Measurements from ENCODE around the gene GUCD1. TPM values are rescaled to one million over a fixed set of nuclear protein-coding genes. Genes with fewer than 3 reads are reported as not detected.

GUCD1 gene
- total and polyA plus RNA-seq, 2 of the 13 experiments (the other 11 are each of a cell fraction or from before 2014, with no cell fraction given) = 128 to 245 TPM

GRCh38 chr22:24550028-24550901 lies 4.7 kb downstream of the GUCD1 start (continued):
- TF ChIP-seq HOMEZ (CRISPR knock-in tag; IDR thresholded peaks at IDR 0.05; ENCODE audit: low read depth) (peak; percentile 82), FOXA3 (CRISPR knock-in tag; IDR thresholded peaks at IDR 0.05) (peak; percentile 87), KLF6 (CRISPR knock-in tag; IDR thresholded peaks at IDR 0.05) (peak; percentile 79), SMARCC2 (IDR thresholded peaks at IDR 0.05) (peak; percentile 47; the same call in 1 of the 2 replicates), TRIM22 (IDR thresholded peaks at IDR 0.05) (no peak), ZNF570 (CRISPR knock-in tag; IDR thresholded peaks at IDR 0.05; ENCODE audit: borderline replicate concordance) (no peak), ETV5 (CRISPR knock-in tag; IDR thresholded peaks at IDR 0.05; ENCODE audit: borderline replicate concordance) (peak; percentile 63), ELF1 (CRISPR knock-in tag; IDR thresholded peaks at IDR 0.05) (peak; percentile 40), HNRNPK (IDR thresholded peaks at IDR 0.05; ENCODE audit: low read depth, low read length, poor library complexity, severe bottlenecking) (no peak), ARID2 (CRISPR knock-in tag; IDR thresholded peaks at IDR 0.05; ENCODE audit: borderline replicate concordance) (peak; percentile 97), STAT6 (CRISPR knock-in tag; IDR thresholded peaks at IDR 0.05; ENCODE audit: borderline replicate concordance) (peak; percentile 94), REXO4 (CRISPR knock-in tag; IDR thresholded peaks at IDR 0.05; ENCODE audit: borderline replicate concordance) (0 out of 2 replicates have a peak, but pooled peaks have one; percentile 18), FOXO4 (CRISPR knock-in tag; conservative IDR thresholded peaks at IDR 0.05) (no peak), ZNF572 (CRISPR knock-in tag; IDR thresholded peaks at IDR 0.05) (no peak), ZNF230 (CRISPR knock-in tag; IDR thresholded peaks at IDR 0.05) (no peak; the same call in 1 of the 2 replicates), ZBTB33 (CRISPR knock-in tag; IDR thresholded peaks at IDR 0.05) (peak; percentile 70), ARID3A (IDR thresholded peaks at IDR 0.05; ENCODE audit: low read depth, low read length) (peak; percentile 67; the same call in 1 of the 2 replicates), RFXANK (CRISPR knock-in tag; IDR thresholded peaks at IDR 0.05) (no peak)
